Mononuclear cell (primary cell): ENCODE measurements around the gene IKZF1. TPM values are rescaled to one million over a fixed set of nuclear protein-coding genes. Genes with fewer than 3 reads are reported as not detected.

Experiments
- H3K27me3 ChIP-seq: 2 replicates; pipeline ENCODE4 v1.6.0; 2011; ENCODE audit warnings: low read length, control low read depth; ENCODE audit not compliant: insufficient read depth
- H3K4me1 ChIP-seq: 2 replicates; pipeline ENCODE4 v1.5.1; 2011; ENCODE audit warnings: mild to moderate bottlenecking, low read length, control low read depth; ENCODE audit not compliant: insufficient read depth
- H3K4me3 ChIP-seq: 2 replicates; pipeline ENCODE4 v1.5.1; 2011; ENCODE audit warnings: mild to moderate bottlenecking, low read length, moderate library complexity
- H3K9me3 ChIP-seq: 2 replicates; pipeline ENCODE4 v1.5.1; 2011; ENCODE audit warnings: low read depth, mild to moderate bottlenecking, control low read depth, low read length
- total RNA-seq: library from RNA; depleted of rRNA; stranded (reverse); fragments of >200 nt; gene quantifications from one replicate; pipeline ENCODE4 v1.2.3, GENCODE V29; 2012

Gene IKZF1
- total RNA-seq, 1 donor: 231 TPM

GRCh38 chr7:50376056-50376820 lies 71.7 kb downstream of the IKZF1 start:
- Histone ChIP-seq H3K9me3 (no peaks in the 10 kb centered on the region), H3K27me3 (no peaks in the 10 kb centered on the region), H3K4me3 (no peak overlapping the region), H3K4me1 (peaks cover 58% of the 10 kb centered on the region)

DNA sequence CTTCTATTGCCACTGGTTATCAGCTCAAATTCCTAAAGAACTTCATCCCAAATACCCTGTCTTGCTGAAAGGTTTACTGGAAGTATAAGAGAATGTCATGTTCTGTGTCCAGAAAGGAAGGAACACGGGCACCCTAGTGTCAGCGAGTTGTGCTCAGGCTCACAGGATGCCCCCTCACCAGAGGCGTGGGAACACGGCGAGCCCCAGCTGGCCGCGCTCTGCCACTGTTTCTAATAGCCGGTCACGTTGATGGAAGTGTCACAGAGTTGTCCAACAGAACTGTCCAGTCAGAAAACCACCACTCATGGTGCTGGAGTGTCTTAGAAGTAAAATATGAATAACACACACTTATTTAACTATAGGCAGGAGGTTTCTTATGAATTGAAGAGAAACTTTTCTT lies 72.8 kb downstream of the IKZF1 start:
- no peaks in the 10 kb centered on the region for H3K9me3 ChIP-seq
- H3K4me3 ChIP-seq: no peak overlapping the region
- no peaks in the 10 kb centered on the region for H3K27me3 ChIP-seq
- peaks cover 48% of the 10 kb centered on the region for H3K4me1 ChIP-seq

DNA sequence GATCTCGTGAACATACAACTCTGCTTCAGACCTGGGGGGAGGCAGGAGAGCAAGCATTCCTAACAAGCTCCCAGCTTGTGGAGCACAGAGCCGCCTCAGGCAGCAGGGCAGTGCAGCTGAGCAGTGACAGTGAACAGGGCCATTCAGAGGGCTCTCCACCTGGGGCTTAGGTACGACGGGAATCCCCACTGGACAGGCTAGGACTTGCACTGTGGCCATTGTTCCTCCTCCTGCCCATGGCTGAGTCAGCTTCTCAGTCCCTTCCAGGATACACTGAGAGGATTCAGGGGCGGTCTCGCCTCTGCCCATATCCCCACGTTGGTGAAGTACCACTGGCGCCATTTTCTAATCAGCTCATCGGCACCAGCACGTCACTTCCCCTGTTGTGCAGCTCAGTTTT lies 74.6 kb downstream of the IKZF1 start:
- H3K4me3 ChIP-seq: no peak overlapping the region
- H3K9me3 ChIP-seq: no peaks in the 10 kb centered on the region
- H3K4me1 ChIP-seq: peaks cover 34% of the 10 kb centered on the region
- H3K27me3 ChIP-seq: no peaks in the 10 kb centered on the region

DNA sequence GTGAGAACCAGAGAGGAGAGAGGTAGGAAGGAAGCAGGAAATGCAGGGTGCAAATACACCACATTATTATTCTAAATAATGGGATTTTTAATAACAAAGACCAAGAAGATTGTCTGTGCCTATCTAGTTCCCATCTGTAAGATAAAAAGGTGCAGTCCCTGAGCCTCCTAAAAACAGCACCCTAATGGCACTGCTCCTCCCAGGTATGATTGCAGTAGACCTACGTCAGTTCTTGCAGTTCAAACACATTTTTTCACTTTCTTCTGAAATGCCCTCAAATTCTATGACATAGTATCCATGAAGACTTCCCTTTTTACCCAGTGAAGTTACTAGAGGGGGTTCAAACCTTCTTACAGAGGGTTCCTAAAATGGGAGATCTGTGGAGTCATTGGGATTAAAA lies 75.0 kb downstream of the IKZF1 start:
- Histone ChIP-seq H3K9me3 (no peaks in the 10 kb centered on the region), H3K27me3 (no peaks in the 10 kb centered on the region), H3K4me3 (no peak overlapping the region), H3K4me1 (peaks cover 33% of the 10 kb centered on the region)

DNA sequence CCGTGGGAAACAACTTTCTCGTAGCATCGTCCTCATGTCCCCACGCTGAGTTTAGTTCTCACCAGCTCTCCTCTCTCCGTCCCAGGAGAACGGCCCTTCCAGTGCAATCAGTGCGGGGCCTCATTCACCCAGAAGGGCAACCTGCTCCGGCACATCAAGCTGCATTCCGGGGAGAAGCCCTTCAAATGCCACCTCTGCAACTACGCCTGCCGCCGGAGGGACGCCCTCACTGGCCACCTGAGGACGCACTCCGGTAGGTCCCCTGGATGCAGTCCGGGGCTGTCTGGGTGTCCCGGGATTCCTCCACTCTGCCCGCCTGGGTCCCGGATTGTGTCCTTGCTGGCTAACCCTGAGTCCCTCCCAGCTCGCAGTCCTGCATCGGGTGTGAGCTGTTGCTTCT lies 77.9 kb downstream of the IKZF1 start:
- H3K27me3 ChIP-seq: no peaks in the 10 kb centered on the region
- H3K4me3 ChIP-seq: no peak overlapping the region
- peaks cover 25% of the 10 kb centered on the region for H3K4me1 ChIP-seq
- H3K9me3 ChIP-seq: no peaks in the 10 kb centered on the region

GRCh38 chr7:50387351-50387750 lies 82.8 kb downstream of the IKZF1 start:
- H3K4me3 ChIP-seq: no peak overlapping the region
- peaks cover 18% of the 10 kb centered on the region for H3K4me1 ChIP-seq
- H3K9me3 ChIP-seq: no peaks in the 10 kb centered on the region
- H3K27me3 ChIP-seq: no peaks in the 10 kb centered on the region

- Histone ChIP-seq H3K9me3 (no peaks in the 10 kb centered on the region), H3K4me3 (no peak overlapping the region), H3K27me3 (no peaks in the 10 kb centered on the region), H3K4me1 (peaks cover 39% of the 10 kb centered on the region)
Observed at GRCh38 chr7:50389961-50390360, 85.4 kb downstream of the IKZF1 start.

GRCh38 chr7:50391386-50391785 lies 86.9 kb downstream of the IKZF1 start:
- no peak overlapping the region for H3K4me3 ChIP-seq
- H3K27me3 ChIP-seq: no peaks in the 10 kb centered on the region
- H3K9me3 ChIP-seq: no peaks in the 10 kb centered on the region
- peaks cover 44% of the 10 kb centered on the region for H3K4me1 ChIP-seq

GRCh38 chr7:50393076-50393475 lies 88.6 kb downstream of the IKZF1 start:
- Histone ChIP-seq H3K27me3 (no peaks in the 10 kb centered on the region), H3K9me3 (no peaks in the 10 kb centered on the region), H3K4me1 (peaks cover 58% of the 10 kb centered on the region), H3K4me3 (no peak overlapping the region)

GRCh38 chr7:50393547-50394252 lies 89.2 kb downstream of the IKZF1 start:
- Histone ChIP-seq H3K4me3 (no peak overlapping the region), H3K9me3 (no peaks in the 10 kb centered on the region), H3K4me1 (peaks cover 63% of the 10 kb centered on the region), H3K27me3 (no peaks in the 10 kb centered on the region)

DNA sequence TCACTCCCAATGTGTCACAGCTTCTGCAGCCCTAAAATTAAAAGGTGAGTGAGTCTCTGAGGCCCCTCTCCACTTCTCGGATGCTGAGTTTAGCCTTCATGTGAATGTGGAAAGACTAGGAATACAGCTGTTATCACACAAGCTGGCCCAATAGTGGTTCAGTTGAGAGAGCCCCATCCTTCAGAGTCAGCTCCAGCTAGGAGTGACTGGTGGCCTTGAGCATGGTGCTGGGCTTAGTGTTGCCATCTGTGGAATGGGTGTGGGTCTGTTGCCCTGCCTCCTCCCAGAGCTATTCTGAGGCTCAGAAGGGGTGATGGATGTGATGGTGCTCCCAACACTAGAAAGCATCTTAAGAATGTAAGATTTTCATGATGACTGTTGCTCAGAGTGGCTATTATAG lies 89.8 kb downstream of the IKZF1 start:
- Histone ChIP-seq H3K4me3 (no peak overlapping the region), H3K4me1 (peaks cover 63% of the 10 kb centered on the region), H3K27me3 (no peaks in the 10 kb centered on the region), H3K9me3 (no peaks in the 10 kb centered on the region)

DNA sequence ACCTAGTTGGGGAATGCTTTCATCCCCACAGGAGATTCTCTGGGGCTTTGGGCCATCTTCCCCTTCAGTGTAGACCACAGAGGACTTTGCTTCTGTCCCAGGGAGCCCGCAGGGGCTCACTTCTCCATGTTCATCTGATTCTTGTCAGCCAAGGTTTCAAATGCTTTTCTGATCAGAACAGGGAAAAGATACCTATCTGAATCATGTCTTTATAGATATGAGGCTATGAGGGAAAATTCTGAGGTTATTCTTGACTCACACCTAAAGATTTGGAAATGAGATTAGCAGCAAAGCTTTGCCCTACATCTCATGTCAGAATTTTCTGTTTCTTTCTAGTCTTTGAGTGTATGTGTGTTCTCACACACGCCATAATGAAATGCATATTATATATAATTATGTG lies 92.3 kb downstream of the IKZF1 start:
- Histone ChIP-seq H3K4me3 (no peak overlapping the region), H3K27me3 (no peaks in the 10 kb centered on the region), H3K4me1 (peaks cover 54% of the 10 kb centered on the region), H3K9me3 (no peaks in the 10 kb centered on the region)

GRCh38 chr7:50397320-50397970 lies 92.9 kb downstream of the IKZF1 start:
- peaks cover 54% of the 10 kb centered on the region for H3K4me1 ChIP-seq
- no peaks in the 10 kb centered on the region for H3K27me3 ChIP-seq
- no peaks in the 10 kb centered on the region for H3K9me3 ChIP-seq
- H3K4me3 ChIP-seq: no peak overlapping the region

DNA sequence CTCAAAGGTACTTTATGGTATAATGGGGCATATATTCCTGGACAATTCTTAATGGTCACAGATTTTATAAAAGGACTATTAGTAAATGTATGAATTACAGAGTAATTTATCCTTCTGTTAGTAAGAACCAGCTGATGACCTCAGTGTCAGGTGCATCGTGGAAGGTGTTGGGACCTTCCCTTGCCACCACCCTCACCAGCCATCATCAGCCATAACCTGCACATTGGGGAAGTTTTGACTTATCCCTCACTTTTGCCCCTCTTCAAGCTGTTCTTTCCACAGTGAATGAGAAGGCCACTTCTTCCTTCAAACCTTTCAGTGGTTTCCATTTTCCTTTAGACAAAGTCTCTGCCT lies 93.4 kb downstream of the IKZF1 start:
- H3K27me3 ChIP-seq: no peaks in the 10 kb centered on the region
- H3K9me3 ChIP-seq: no peaks in the 10 kb centered on the region
- peaks cover 49% of the 10 kb centered on the region for H3K4me1 ChIP-seq
- no peak overlapping the region for H3K4me3 ChIP-seq

DNA sequence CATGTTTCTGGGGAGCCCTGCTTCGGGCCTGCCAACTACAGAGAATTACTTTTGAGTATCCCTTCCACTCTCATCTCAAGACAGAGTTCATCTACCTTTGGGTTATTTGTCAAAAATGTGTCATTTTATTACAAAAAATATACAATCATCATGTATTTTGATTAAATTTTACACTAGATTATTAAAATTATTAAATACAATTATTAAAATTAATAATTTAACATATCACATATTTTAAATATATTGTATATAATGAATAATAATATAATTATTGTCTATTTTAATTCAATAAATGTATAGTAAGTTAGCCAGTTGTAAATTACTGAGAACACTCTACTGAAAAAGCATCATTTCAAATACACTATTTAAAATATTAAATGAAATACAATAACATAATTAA lies 94.7 kb downstream of the IKZF1 start:
- Histone ChIP-seq H3K27me3 (no peaks in the 10 kb centered on the region), H3K4me3 (no peak overlapping the region), H3K9me3 (no peaks in the 10 kb centered on the region), H3K4me1 (peaks cover 39% of the 10 kb centered on the region)
